Measurements from ENCODE around the gene CCDC154.

CCDC154 gene

GRCh38 chr16:1457489-1458245 is 13.3 kb upstream of the CCDC154 start:
- in situ Hi-C loops (cut with HindIII; ENCODE audit: low sequenced_read_pairs): no loop called here

GRCh38 chr16:1456951-1457350 is 12.6 kb upstream of the CCDC154 start:
- in situ Hi-C loops (cut with HindIII; ENCODE audit: low sequenced_read_pairs): no loop called here

GRCh38 chr16:1455190-1456171 is 11.1 kb upstream of the CCDC154 start:
- in situ Hi-C loops (cut with HindIII; ENCODE audit: low sequenced_read_pairs): no loop called here

- in situ Hi-C loops (cut with HindIII; ENCODE audit: low sequenced_read_pairs): no loop called here
Observed at GRCh38 chr16:1454561-1454960, 10.2 kb upstream of the CCDC154 start.

GRCh38 chr16:1453316-1453715 is 9.0 kb upstream of the CCDC154 start:
- in situ Hi-C loops (cut with HindIII; ENCODE audit: low sequenced_read_pairs): no loop called here

- in situ Hi-C loops (cut with HindIII; ENCODE audit: low sequenced_read_pairs): no loop called here
Observed at GRCh38 chr16:1452530-1452929, 8.2 kb upstream of the CCDC154 start.

- in situ Hi-C loops (cut with HindIII; ENCODE audit: low sequenced_read_pairs): no loop called here
Observed at GRCh38 chr16:1451702-1452392, 7.5 kb upstream of the CCDC154 start.

GRCh38 chr16:1450841-1451240 is 6.5 kb upstream of the CCDC154 start:
- in situ Hi-C loops (cut with HindIII; ENCODE audit: low sequenced_read_pairs): no loop called here

- in situ Hi-C loops (cut with HindIII; ENCODE audit: low sequenced_read_pairs): no loop called here
Observed at GRCh38 chr16:1450218-1450617, 5.9 kb upstream of the CCDC154 start.

GRCh38 chr16:1449201-1449788 is 4.9 kb upstream of the CCDC154 start:
- in situ Hi-C loops (cut with HindIII; ENCODE audit: low sequenced_read_pairs): no loop called here

GRCh38 chr16:1448536-1449116 is 4.3 kb upstream of the CCDC154 start:
- in situ Hi-C loops (cut with HindIII; ENCODE audit: low sequenced_read_pairs): no loop called here

GRCh38 chr16:1447965-1448364 is 3.6 kb upstream of the CCDC154 start:
- in situ Hi-C loops (cut with HindIII; ENCODE audit: low sequenced_read_pairs): no loop called here

- in situ Hi-C loops (cut with HindIII; ENCODE audit: low sequenced_read_pairs): no loop called here
Observed at GRCh38 chr16:1446296-1447080, 2.1 kb upstream of the CCDC154 start.

GRCh38 chr16:1445518-1446203 is 1.3 kb upstream of the CCDC154 start:
- in situ Hi-C loops (cut with HindIII; ENCODE audit: low sequenced_read_pairs): no loop called here

GRCh38 chr16:1444730-1445517 is 568 bp upstream of the CCDC154 start:
- in situ Hi-C loops (cut with HindIII; ENCODE audit: low sequenced_read_pairs): no loop called here

- in situ Hi-C loops (cut with HindIII; ENCODE audit: low sequenced_read_pairs): no loop called here
Observed at GRCh38 chr16:1443403-1443973, 868 bp downstream of the CCDC154 start.

- in situ Hi-C loops (cut with HindIII; ENCODE audit: low sequenced_read_pairs): no loop called here
Observed at GRCh38 chr16:1442697-1443096, 1.7 kb downstream of the CCDC154 start.

GRCh38 chr16:1441391-1441829 is 2.9 kb downstream of the CCDC154 start:
- in situ Hi-C loops (cut with HindIII; ENCODE audit: low sequenced_read_pairs): no loop called here

Measured in endothelial cell of hepatic sinusoid (primary cell).